CD4-positive, alpha-beta T cell treated with Interleukin-2 at 100 ng/mL for 4 hours (primary cell): ENCODE measurements around the gene COL11A2.

Experiments
- DNase-seq: peaks from one replicate; pipeline ENCODE4 v3.0.0-alpha.2; 2020; ENCODE audit warnings: low spot score

COL11A2 gene

DNA sequence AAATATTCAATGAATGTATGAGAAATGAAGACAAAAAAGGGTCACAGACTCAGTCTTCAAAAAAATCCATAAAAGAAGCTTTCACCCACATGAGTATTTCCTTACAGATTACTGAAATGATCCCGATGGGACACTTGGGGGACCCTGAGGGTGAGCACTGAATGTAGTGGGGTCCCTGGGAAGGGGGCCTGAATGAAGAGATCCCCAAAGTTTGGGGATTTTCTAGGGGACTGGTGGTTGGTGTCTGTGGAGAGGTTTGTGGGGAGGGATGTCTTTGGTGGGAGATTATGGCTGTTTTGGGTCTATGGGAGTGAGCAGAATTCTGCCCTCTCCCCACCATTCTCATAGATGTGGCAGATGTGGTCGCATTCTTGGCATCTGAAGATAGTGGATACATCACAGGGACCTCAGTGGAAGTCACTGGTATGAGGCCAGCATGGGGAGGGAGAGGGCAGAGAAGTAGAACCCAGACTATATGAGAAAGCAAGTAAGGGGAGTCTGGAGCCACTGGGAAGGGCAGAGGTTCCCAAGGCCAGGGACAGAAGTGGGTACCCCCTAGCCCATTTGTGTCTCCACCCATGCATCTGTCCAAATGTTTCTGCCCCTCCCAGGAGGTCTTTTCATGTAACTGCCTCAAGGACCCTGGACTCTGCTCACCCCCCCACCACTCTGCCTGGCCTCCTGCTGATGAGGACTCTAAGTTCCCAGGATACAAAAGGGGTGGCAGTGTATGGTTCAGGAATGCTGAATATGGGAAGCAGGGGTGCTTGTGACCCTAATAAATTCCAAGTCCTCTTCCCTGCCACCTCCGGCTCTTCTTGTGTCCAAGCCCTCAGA, 14.0 kb upstream of the COL11A2 start:
- no peak for DNase-seq

DNA sequence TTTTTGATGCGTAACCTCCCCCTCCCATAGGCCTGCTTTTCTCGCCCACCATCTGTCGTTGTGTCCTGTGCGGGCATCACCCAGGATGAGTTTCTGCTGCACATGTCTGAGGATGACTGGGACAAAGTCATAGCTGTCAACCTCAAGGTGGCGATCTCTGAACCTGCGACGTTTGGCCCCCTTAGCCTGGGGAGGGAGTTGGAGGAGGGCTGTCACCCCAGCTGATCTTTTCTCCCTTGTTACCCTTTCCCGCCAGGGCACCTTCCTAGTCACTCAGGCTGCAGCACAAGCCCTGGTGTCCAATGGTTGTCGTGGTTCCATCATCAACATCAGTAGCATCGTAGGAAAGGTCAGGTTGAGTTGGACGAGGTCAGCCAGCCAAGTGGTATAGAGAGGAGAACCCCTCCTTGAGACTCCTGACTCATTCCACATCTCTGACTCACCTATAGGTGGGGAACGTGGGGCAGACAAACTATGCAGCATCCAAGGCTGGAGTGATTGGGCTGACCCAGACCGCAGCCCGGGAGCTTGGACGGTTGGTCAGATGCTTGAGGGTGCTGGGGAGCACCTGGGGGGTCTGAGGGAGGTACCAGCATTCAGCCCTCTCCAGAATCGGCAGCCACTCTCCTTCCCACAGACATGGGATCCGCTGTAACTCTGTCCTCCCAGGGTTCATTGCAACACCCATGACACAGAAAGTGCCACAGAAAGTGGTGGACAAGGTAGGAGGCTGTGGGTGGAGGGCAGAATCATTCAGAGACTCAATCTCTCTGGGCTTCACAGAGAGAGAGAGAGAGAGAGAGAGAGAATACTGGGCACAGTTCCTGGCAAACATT, 13.1 kb upstream of the COL11A2 start:
- peak; percentile 32 for DNase-seq

DNA sequence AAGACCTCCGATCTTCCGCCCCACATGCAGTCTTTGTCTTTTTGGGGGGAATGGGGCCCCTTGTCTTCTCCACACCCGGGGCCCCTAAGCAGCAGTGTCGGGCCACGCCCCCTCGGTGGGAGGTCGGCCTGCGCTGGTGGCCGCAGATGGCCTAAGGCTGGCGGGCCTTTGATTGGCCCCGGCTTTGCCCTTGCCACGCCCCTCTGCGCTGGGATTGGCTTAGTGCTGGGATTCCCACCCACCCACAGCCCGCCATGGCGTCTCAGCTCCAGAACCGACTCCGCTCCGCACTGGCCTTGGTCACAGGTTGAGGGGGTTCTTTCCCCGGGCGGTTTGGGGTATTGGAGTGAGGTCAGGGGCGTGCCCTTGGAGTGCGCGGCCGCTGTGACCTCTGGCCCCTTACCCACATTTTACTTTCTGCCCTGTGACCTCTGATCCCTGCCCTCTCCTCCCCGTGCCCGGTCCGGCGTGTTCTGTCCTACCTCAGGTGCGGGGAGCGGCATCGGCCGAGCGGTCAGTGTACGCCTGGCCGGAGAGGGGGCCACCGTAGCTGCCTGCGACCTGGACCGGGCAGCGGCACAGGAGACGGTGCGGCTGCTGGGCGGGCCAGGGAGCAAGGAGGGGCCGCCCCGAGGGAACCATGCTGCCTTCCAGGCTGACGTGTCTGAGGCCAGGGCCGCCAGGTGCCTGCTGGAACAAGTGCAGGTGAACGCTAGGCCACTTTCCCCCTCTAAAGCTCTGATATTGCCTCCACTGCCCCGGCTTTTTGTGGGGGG, 12.3 kb upstream of the COL11A2 start, which contains the start of gene HSD17B8:
HSD17B8 (plus strand) TSS at position 241 of the 776 bp plus-strand sequence; CDS start at position 255, 14 bp downstream.
- peak; percentile 89 for DNase-seq

DNA sequence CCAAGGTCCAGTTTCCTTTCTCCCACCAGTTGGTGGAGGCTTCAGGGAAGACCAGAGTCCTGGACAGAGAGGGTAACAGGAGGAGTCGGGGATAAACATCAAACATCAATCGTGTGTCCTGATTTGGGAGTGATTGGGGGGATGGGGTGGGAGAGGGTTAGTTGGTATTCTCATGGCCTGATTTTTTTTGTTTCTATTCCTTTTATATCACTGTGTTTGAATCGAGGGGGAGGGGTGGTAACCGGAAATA, 11.8 kb upstream of the COL11A2 start:
- DNase-seq: no peak

DNA sequence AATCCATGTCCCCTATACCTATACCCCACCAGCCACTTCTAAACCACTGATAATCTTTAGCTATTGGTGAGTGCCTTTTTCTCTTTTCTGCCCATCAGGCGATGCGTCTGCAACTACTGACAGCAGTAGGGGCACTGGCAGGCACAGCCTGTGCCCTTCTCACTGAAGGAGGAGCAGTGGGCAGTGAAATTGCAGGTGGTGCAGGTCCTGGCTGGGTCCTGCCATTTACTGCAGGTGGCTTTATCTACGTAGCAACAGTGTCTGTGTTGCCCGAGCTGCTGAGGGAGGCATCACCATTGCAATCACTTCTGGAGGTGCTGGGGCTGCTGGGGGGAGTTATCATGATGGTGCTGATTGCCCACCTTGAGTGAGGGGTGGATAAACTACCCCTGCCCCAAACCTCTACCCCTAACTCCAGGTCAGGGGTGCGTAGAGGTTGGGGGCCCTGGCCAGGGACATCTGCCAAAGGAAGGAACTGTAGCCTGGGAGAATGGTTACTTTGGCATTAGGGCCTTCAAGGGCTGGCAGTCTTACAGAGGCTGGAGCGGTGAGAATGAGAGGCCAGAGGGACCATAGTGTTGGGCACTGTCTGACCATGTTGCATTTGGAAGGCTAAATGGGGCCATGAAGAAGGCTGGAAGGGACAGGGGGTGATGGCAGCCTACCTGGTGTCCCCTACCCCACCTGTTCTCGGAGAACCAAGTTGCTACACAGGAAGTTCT, 11.3 kb upstream of the COL11A2 start:
- DNase-seq: no peak

DNA sequence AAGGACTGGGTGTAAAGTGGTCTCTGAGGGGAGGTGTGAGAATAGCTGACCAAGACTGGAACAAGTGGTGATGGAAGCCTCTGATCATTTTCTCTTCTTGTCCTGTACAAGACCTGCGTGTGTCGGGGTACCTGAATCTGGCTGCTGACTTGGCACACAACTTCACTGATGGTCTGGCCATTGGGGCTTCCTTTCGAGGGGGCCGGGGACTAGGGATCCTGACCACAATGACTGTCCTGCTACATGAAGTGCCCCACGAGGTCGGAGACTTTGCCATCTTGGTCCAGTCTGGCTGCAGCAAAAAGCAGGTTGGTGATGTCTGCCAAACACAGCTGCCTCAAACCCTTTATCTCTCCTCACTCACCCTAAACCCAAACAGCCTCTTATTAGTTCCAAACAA, 10.5 kb upstream of the COL11A2 start:
- DNase-seq: no peak

DNA sequence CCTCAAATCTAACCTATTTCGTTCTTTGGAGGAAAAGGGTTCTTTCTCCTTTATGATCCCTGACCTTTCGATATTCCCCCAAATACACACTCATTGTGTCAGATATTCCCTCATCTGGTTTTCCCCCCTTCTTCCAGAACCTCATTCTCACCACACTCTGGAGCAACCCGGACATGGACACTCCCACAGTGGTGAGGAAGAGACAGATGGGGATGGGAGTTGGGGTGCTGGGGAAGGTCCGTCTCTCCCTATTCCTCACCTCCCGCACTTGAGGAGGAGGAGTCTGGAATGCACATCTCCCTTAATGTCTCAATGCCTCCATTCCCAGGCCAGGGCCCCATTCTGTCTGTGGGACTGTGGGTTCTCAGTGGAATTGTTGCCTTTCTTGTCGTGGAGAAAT, 9.7 kb upstream of the COL11A2 start:
- no peak for DNase-seq

DNA sequence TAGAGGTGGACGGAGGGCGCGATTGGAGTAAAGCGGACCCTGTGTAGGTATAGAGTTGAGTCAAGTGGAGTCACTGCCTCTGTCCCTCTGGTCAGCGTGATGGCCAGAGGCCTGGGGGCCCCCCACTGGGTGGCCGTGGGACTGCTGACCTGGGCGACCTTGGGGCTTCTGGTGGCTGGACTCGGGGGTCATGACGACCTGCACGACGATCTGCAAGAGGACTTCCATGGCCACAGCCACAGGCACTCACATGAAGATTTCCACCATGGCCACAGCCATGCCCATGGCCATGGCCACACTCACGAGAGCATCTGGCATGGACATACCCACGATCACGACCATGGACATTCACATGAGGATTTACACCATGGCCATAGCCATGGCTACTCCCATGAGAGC, 8.9 kb upstream of the COL11A2 start:
- DNase-seq: no peak

DNA sequence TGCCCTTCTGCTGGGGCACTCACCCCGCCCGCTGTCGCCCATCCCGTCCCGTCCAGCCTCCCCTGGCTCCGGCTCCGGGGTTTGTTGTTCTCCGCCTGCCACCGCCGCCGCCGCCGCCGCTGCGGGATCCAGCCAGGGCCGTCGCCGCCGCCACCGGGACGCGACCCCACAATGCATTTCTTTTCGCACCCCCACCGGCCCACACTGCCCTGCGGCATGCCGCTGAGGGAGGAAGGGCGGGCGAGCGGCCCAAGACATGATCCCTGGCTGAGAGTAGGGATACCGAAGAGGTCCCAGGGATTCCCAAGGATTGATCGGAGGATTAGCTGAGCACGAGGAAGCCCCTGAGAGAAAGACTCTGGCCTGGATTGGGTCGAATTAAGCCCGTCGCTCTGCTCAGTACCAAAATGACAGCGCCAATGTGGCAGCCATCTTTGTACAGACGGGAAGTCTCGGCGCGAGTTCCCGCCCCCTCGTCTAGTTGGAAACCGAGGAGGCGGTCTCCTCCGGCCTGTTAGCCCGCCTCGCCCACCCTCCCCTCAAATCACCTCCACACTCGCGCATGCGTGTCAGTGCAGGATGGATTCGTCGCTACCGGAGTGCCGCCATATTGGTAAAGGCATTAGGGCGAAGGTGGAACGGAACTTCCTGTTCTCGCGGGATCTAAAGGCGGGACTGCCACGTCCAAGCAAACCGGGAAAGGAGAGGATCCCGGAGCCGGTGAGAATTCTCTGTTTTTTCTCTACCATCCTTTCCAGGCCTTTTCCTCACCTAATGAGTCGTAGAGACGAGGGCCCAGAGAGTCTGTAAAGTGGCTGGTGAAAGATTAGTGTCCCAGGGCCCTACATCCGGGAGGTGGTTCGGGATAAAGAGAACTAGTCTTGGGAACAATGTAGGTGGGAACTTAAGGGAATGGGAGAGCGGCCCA, 8.2 kb upstream of the COL11A2 start, which contains the start of the genes RXRB and SLC39A7:
RXRB (minus strand) TSS at position 447 of the 928 bp plus-strand sequence; CDS start at position 258, 189 bp downstream.
SLC39A7 (plus strand) TSS at position 649 of the 928 bp plus-strand sequence. CDS start 379 bp downstream, outside the sequence.
- DNase-seq: peak; percentile 99

DNA sequence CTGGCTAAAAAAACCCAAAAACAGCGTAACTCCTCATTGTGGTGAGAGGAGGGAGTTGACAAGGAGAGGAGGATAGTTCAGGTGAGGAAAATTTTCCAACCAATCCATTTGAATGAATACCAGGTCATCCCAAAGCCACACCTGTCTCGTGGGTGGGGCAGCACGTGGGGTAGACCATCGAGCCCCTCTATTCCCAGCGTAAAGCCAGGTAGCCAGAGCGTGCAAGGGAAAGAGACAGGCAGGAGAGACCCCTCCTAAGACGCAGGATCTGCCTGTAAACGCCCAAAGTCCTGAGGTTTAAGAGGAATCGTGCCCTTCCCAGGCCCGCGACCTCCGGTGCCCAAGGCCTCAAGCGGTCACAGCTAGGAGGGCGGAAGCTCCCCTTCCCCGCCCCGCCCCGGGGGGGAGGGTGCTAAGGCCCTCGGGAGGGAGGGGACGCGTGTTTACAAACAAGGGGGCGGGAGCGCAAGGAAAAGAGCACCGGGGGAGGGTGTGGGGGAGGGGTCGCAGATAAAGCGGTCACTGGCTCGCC, 7.5 kb upstream of the COL11A2 start:
- DNase-seq: peak; percentile 61

DNA sequence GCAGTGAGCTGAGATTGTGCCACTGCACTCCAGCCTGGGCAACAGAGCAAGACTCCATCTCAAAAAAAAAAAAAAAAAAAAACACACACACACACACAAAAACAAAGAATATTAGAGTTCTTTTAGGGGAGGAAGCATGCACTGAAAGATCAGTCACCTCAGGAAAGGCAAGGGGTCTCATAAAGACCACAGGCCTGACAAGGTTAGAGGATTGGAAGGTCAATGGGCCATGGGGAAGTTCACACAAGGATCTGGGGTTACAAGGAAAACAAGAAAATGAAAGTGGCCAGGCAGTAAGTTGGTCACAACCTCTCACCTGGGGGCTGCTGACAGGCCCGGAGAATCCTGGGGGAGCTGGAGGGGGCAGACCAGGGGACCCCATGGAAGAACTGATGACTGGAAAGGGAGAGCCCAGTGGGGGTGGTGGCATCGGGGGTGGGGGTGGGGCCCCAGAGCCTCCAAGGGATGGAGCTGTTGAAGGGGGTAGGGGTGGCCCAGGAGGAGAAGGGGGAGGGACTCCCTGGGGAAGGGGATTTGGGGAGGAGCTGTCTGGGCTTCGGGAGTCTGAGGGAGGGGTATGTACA, 6.7 kb upstream of the COL11A2 start:
- no peak for DNase-seq

DNA sequence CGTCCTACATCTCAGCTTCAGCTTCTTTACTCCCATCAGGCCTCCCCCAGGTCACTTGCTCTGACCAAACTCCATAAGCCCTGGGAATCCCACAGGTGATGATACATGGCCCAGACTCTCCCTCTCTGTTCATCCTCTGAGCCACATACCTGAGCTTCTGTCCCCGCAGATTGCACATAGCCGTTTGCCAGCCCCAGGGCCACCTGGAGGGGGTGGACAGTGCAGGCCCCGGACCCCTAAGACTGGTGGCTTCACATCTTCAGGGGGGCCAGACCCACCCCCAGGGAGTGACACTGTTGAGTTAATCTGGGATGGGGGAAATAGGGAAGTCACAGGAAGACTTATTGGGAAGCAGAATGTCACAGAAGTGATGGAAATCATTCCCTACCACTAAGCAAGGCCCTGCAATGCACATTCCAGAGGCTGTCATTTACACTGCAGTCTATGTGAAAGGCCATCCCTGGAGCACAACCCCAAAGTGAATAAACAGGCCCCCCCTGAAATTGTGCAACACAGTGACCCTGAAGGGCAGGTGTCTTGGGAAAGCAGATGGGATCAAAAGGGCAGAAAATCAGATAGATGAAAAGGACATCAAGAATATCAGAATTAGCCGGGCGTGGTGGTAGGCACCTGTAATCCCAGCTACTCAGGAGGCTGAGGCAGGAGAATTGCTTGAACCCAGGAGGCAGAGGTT, 6.0 kb upstream of the COL11A2 start:
- DNase-seq: no peak

DNA sequence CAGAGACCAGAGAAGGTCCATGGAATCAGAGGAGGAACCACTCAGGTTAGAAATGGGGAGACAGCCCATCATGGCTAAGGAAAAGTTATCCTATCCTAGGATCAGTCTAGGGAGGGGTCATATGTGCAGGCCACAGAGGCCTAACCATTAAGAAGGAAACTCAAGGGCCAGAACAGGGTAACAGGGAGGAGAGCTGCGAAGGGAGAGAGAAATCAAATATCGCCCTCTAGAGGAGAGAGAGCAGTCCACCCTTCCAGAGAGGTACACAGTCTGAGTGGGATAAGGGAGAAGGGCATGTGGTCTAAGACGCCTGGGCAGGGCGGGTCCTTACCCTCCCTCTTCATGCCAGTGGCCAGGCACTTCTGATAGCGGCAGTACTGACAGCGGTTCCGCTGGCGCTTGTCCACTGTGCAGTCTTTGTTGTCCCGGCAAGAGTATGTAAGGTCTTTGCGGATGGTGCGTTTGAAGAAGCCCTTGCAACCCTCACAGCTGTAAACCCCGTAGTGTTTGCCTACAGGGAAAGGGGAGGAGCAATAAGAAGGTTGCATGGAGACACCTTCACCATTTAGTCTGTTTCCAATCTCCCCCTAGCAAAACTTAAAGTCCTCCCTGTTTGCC, 5.3 kb upstream of the COL11A2 start:
- peak; percentile 63 for DNase-seq

DNA sequence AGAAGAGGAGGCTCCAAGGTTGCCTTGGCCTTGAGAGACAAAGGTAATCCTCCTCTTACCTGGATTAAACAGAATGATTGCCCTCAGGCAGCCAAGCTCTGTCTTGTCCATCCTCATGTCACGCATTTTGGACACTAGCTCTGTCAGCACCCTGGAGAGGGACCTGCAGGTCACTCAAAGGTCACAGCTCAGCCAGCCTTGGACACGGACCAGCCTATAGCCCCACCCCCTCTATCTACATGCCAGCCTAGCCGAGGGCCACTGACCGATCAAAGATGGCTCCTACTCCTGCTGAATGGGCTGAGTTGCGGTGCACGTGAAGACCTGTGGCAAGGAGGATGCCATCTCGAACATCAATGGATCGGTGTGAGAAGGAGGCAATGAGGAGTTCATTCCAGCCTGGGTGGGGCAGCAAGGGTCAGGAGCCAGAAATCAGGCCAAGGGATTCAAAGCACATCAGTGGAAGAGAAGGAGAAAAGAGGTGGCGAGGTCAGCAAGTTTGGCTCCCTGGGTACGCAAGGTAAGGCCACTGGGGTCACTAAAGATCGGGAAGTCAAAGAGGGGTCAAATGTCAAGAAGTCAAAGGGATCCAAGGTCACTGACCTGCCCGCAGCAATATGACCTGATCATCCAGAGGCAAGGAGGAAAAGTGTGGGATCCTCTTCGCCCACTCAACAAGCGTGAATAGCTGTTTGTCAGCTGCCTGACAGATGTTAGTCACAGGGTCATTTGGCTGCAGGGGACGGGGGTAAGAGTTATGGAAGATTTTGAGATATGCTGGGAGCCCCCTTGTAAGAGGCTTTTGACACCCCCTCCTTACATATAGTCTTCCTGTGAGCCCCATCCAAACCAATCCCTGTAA, 3.3 kb upstream of the COL11A2 start:
- no peak for DNase-seq

DNA sequence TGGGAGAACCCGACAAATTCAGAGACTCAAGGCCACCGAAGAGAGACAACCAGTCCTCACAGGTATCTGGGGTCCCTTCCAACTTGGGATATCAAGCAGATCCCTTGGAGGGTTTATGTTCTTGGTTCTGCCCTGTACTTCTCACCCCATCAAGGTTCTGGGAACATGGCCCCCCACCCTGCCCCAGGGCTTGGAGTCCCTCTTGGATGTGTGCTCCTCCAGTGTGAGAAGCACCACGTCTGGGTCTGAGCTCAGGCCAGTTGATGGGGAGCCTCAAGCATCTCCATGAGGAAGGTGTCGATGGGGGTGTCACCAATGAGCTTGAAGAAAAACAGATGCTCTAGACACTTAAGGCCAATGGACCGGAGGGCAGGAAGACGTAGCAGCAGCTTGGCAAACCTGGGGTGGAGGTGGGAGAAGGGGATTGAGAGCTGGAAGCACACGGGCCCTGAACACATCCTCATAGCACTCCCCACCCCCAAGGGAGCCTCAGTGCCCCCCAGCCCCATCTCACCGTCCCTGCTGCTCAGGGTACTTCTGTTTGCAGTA, 2.2 kb upstream of the COL11A2 start:
- no peak for DNase-seq

DNA sequence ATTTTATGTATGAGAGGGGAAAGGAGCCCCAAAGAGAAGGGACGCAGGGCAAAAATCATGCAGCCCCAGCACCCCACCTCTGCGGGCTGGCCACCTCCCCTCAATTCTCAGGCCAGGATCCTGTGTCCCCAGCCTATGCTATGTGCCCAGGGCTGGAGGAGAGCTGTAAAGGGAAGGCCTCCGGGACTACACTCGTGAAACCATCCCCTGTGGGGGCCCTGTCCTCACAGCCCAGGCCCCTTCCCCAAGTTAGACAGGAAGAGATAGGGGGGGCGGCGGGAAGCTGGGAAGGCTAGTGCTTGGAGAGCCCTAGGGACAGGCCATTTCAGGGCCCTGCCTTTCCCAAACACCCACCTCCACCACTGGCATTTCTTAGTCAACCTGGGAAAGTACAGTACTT, 1.4 kb upstream of the COL11A2 start:
- DNase-seq: no peak
